ENCODE data around the gene FUT8. TPM values are rescaled to one million over a fixed set of nuclear protein-coding genes. Genes with fewer than 3 reads are reported as not detected.
A peak's percentile ranks its signal among the peaks of the same experiment; 100 is the strongest.

Gene FUT8
- total RNA-seq, 1 donor: 124 TPM

DNA sequence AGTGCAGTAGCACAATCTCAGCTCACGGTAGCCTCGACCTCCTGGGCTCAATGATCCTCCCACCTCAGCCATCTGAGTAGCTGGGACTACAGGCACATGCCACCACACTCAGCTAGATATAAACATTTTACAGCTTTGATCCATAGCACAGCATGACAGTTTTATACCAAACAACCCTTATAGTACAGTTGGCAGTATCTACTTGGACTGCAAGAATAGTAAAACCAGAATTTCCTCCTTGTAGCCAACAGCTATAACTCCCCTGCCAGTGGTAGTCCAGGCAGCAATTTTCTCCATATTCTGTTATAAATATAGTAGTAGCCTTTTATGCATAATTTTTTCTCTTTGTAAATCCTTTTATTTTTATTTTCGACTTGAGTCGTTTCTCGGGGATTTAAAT, 317.0 kb downstream of the FUT8 start:
- TF ChIP-seq, protein P1, sequence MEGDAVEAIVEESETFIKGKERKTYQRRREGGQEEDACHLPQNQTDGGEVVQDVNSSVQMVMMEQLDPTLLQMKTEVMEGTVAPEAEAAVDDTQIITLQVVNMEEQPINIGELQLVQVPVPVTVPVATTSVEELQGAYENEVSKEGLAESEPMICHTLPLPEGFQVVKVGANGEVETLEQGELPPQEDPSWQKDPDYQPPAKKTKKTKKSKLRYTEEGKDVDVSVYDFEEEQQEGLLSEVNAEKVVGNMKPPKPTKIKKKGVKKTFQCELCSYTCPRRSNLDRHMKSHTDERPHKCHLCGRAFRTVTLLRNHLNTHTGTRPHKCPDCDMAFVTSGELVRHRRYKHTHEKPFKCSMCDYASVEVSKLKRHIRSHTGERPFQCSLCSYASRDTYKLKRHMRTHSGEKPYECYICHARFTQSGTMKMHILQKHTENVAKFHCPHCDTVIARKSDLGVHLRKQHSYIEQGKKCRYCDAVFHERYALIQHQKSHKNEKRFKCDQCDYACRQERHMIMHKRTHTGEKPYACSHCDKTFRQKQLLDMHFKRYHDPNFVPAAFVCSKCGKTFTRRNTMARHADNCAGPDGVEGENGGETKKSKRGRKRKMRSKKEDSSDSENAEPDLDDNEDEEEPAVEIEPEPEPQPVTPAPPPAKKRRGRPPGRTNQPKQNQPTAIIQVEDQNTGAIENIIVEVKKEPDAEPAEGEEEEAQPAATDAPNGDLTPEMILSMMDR (IDR thresholded peaks at IDR 0.05; ENCODE audit: extremely low read depth, low read depth, low read length): no peak
- Histone ChIP-seq H3K4me1 (ENCODE audit: insufficient read depth, low read length) (no peaks in the 10 kb centered on the region), H3K4me2 (ENCODE audit: insufficient read depth, low read length) (no peak overlapping the region), H2AFZ (ENCODE audit: low read length) (no peak overlapping the region), H4K20me1 (ENCODE audit: insufficient read depth, low read length) (no peaks in the 10 kb centered on the region), H3K36me3 (ENCODE audit: insufficient read depth, low read length) (no peaks in the 10 kb centered on the region), H3K27ac (ENCODE audit: low read depth, low read length) (no peak overlapping the region), H3K27me3 (ENCODE audit: insufficient read depth, low read length) (no peaks in the 10 kb centered on the region), H3K4me3 (ENCODE audit: insufficient read depth, low read length) (no peak overlapping the region), H3K79me2 (ENCODE audit: insufficient read depth, low read length) (no peaks in the 10 kb centered on the region), H3K9me3 (ENCODE audit: low read depth, low read length) (no peaks in the 10 kb centered on the region)
- peak; percentile 3 for DNase-seq (ENCODE audit: insufficient read length, low spot score, missing footprints)

- H3K27me3 ChIP-seq (ENCODE audit: insufficient read depth, low read length): no peaks in the 10 kb centered on the region
- H3K27ac ChIP-seq (ENCODE audit: low read depth, low read length): no peak overlapping the region
- no peak for DNase-seq (ENCODE audit: insufficient read length, low spot score, missing footprints)
- TF ChIP-seq, protein P1 (IDR thresholded peaks at IDR 0.05; ENCODE audit: extremely low read depth, low read depth, low read length): no peak
- H3K79me2 ChIP-seq (ENCODE audit: insufficient read depth, low read length): no peaks in the 10 kb centered on the region
- H2AFZ ChIP-seq (ENCODE audit: low read length): no peak overlapping the region
- no peaks in the 10 kb centered on the region for H4K20me1 ChIP-seq (ENCODE audit: insufficient read depth, low read length)
- H3K9me3 ChIP-seq (ENCODE audit: low read depth, low read length): no peaks in the 10 kb centered on the region
- H3K4me2 ChIP-seq (ENCODE audit: insufficient read depth, low read length): no peak overlapping the region
- no peak overlapping the region for H3K4me3 ChIP-seq (ENCODE audit: insufficient read depth, low read length)
- no peaks in the 10 kb centered on the region for H3K4me1 ChIP-seq (ENCODE audit: insufficient read depth, low read length)
- no peaks in the 10 kb centered on the region for H3K36me3 ChIP-seq (ENCODE audit: insufficient read depth, low read length)
Measured at GRCh38 chr14:65731933-65732506, 319.5 kb downstream of the FUT8 start.

DNA sequence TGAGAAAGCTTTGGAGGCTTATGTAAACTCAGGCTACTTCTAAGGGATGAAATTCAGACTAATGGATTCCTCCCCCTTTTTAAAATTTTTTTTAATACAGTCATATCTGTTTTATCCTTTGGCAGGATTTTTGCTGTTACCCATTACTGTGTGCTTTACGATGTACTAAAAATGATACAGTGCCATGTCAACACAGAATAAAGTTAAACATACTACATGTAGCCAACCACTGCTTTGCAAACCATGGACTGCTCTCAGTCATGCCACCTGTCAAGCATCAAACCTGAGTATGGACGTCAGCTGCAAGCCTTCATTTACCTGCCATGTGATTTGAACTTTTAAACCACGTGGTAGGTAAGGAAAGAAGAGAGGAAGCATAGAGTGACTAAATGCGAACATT, 325.8 kb downstream of the FUT8 start:
- no peaks in the 10 kb centered on the region for H3K79me2 ChIP-seq (ENCODE audit: insufficient read depth, low read length)
- no peaks in the 10 kb centered on the region for H3K9me3 ChIP-seq (ENCODE audit: low read depth, low read length)
- no peaks in the 10 kb centered on the region for H3K4me1 ChIP-seq (ENCODE audit: insufficient read depth, low read length)
- H4K20me1 ChIP-seq (ENCODE audit: insufficient read depth, low read length): no peaks in the 10 kb centered on the region
- no peak for DNase-seq (ENCODE audit: insufficient read length, low spot score, missing footprints)
- no peaks in the 10 kb centered on the region for H3K27me3 ChIP-seq (ENCODE audit: insufficient read depth, low read length)
- no peak overlapping the region for H3K4me3 ChIP-seq (ENCODE audit: insufficient read depth, low read length)
- TF ChIP-seq, protein P1 (IDR thresholded peaks at IDR 0.05; ENCODE audit: extremely low read depth, low read depth, low read length): no peak
- no peak overlapping the region for H3K27ac ChIP-seq (ENCODE audit: low read depth, low read length)
- no peak overlapping the region for H2AFZ ChIP-seq (ENCODE audit: low read length)
- no peaks in the 10 kb centered on the region for H3K36me3 ChIP-seq (ENCODE audit: insufficient read depth, low read length)
- H3K4me2 ChIP-seq (ENCODE audit: insufficient read depth, low read length): no peak overlapping the region

DNA sequence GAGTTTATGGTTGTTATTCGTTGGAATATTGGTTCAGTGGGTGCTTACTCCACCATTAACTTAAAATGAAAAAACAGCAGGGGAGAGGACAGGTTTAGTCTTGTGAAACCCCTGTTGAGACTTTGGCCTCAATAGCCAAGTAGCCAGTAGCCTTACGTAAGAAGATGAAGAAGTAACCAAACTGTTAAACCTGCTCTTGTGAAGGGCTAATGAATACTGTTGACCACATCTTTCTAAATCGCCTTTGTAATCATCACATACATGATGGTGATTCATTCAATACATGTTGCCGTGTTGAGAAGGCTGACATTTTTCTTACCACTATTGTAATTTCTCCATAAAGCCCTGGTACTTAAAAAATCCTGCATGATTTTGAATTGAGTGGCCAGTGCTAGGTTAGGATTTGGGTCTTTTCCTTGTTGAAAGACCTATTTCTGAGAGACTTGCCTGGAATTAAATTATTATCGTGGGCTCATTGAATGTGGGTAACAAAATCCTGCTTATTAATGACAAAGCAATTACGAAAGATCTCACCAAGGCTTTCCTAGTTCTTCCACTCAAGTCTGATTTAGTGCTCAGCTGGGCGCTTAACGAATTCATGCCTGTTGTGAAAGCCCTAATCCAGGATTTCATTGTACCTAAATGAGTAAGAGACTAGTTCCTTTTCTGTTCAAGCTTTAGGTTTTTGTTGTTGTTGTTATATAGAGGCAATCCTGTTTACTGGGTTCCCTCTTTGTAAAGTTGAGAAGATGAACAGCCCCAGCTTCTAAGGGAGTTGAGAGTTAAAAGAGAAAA, 333.1 kb downstream of the FUT8 start:
- Histone ChIP-seq H3K27ac (ENCODE audit: low read depth, low read length) (no peak overlapping the region), H4K20me1 (ENCODE audit: insufficient read depth, low read length) (no peaks in the 10 kb centered on the region), H3K79me2 (ENCODE audit: insufficient read depth, low read length) (no peaks in the 10 kb centered on the region), H3K4me1 (ENCODE audit: insufficient read depth, low read length) (no peaks in the 10 kb centered on the region), H3K4me3 (ENCODE audit: insufficient read depth, low read length) (no peak overlapping the region), H3K4me2 (ENCODE audit: insufficient read depth, low read length) (no peak overlapping the region), H3K9me3 (ENCODE audit: low read depth, low read length) (no peaks in the 10 kb centered on the region), H3K27me3 (ENCODE audit: insufficient read depth, low read length) (no peaks in the 10 kb centered on the region), H2AFZ (ENCODE audit: low read length) (no peak overlapping the region), H3K36me3 (ENCODE audit: insufficient read depth, low read length) (no peaks in the 10 kb centered on the region)
- no peak for DNase-seq (ENCODE audit: insufficient read length, low spot score, missing footprints)
- TF ChIP-seq, protein P1 (IDR thresholded peaks at IDR 0.05; ENCODE audit: extremely low read depth, low read depth, low read length): no peak
